WTC11 (cell line): ENCODE measurements around the gene PDCD1. TPM values are rescaled to one million over a fixed set of nuclear protein-coding genes. Genes with fewer than 3 reads are reported as not detected.

Experiments used
- ATAC-seq: fragments of 200-7000 bp; cut with Tn5 transposase; 2 replicates; pipeline ENCODE4 v1.10.0; 2021; ENCODE audit warnings: mild to moderate bottlenecking, moderate library complexity
- CTCF ChIA-PET: fragments of 300-600 bp; sonication (Branson Sonifier 250); formaldehyde crosslinking; loops from one replicate; lab custom pipeline; 2021; ENCODE audit warnings: antibody characterized with exemption; lab: Charles Lee
- POLR2A ChIA-PET: fragments of 350-600 bp; sonication (Branson Sonifier 250); formaldehyde crosslinking; loops from one replicate; lab custom pipeline; 2021; ENCODE audit warnings: antibody characterized with exemption; lab: Charles Lee
- DNase-seq: peaks from one replicate; pipeline ENCODE4 v3.0.0; 2021; ENCODE audit warnings: low spot score
- H3K27ac Mint-ChIP-seq: 2 replicates; pipeline ENCODE4 v1.8.0; 2021; ENCODE audit warnings: mixed read lengths
- H3K27me3 Mint-ChIP-seq: 2 replicates; pipeline ENCODE4 v1.8.0; 2021; ENCODE audit warnings: low read depth, mild to moderate bottlenecking, moderate library complexity, mixed read lengths
- H3K36me3 Mint-ChIP-seq: 2 replicates; pipeline ENCODE4 v1.8.0; 2021; ENCODE audit warnings: mixed read lengths
- H3K4me1 Mint-ChIP-seq: 2 replicates; pipeline ENCODE4 v1.8.0; 2022; ENCODE audit warnings: mixed read lengths
- H3K4me3 Mint-ChIP-seq: 2 replicates; pipeline ENCODE4 v1.8.0; 2021; ENCODE audit warnings: mild to moderate bottlenecking, moderate library complexity, mixed read lengths
- H3K9me3 Mint-ChIP-seq: 2 replicates; pipeline ENCODE4 v1.8.0; 2021; ENCODE audit warnings: mixed read lengths
- ARID4B ChIP-seq: sonication (generic); formaldehyde crosslinking; IDR thresholded peaks from 2 replicates; pipeline ENCODE4 v1.8.0; 2023; ENCODE audit warnings: missing genetic modification reagents, mild to moderate bottlenecking, borderline replicate concordance
- CREM ChIP-seq: sonication (generic); formaldehyde crosslinking; IDR thresholded peaks from 2 replicates; pipeline ENCODE4 v1.8.1; 2022; ENCODE audit warnings: mild to moderate bottlenecking, missing genetic modification reagents, moderate library complexity
- E2F1 ChIP-seq: sonication (generic); formaldehyde crosslinking; IDR thresholded peaks from 2 replicates; pipeline ENCODE4 v1.8.0; 2022; ENCODE audit warnings: mild to moderate bottlenecking, missing genetic modification reagents
- FOXP1 ChIP-seq: sonication (generic); formaldehyde crosslinking; IDR thresholded peaks from 2 replicates; pipeline ENCODE4 v1.8.0; 2022; ENCODE audit warnings: missing genetic modification reagents, mild to moderate bottlenecking, moderate library complexity, borderline replicate concordance
- GABPB1 ChIP-seq: sonication (generic); formaldehyde crosslinking; IDR thresholded peaks from 2 replicates; pipeline ENCODE4 v1.8.1; 2023; ENCODE audit warnings: mild to moderate bottlenecking, missing genetic modification reagents
- JAZF1 ChIP-seq: fragments of 250-450 bp; sonication (Bioruptor Pico); IDR thresholded peaks from 2 replicates; pipeline ENCODE4 v1.9.0; 2021; ENCODE audit warnings: moderate library complexity, mild to moderate bottlenecking, inconsistent platforms
- JUN ChIP-seq: sonication (generic); formaldehyde crosslinking; IDR thresholded peaks from 2 replicates; pipeline ENCODE4 v1.8.0; 2023; ENCODE audit warnings: mild to moderate bottlenecking, missing genetic modification reagents
- PREB ChIP-seq: sonication (generic); formaldehyde crosslinking; IDR thresholded peaks from 2 replicates; pipeline ENCODE4 v1.8.1; 2022; ENCODE audit warnings: mild to moderate bottlenecking, missing genetic modification reagents, moderate library complexity, borderline replicate concordance
- SP1 ChIP-seq: sonication (generic); formaldehyde crosslinking; conservative IDR thresholded peaks from 2 replicates; pipeline ENCODE4 v1.8.1; 2022; ENCODE audit warnings: missing genetic modification reagents
- ZNF317 ChIP-seq: sonication (generic); formaldehyde crosslinking; IDR thresholded peaks from 2 replicates; pipeline ENCODE4 v1.8.1; 2023; ENCODE audit warnings: low read depth, mild to moderate bottlenecking, moderate library complexity, missing genetic modification reagents, borderline replicate concordance
- ZNF532 ChIP-seq: fragments of 250-450 bp; sonication (Bioruptor Pico); IDR thresholded peaks from 2 replicates; pipeline ENCODE4 v1.9.0; 2021; ENCODE audit warnings: mild to moderate bottlenecking, borderline replicate concordance
- ZSCAN18 ChIP-seq: fragments of 250-450 bp; sonication (Bioruptor Pico); IDR thresholded peaks from 2 replicates; pipeline ENCODE4 v2.1.2; 2022; ENCODE audit warnings: mild to moderate bottlenecking, moderate library complexity
- total RNA-seq: library from RNA; stranded (reverse); gene quantifications from 3 replicates; pipeline ENCODE4 v1.2.3, GENCODE V29; 2021

PDCD1 gene
- total RNA-seq, 1 experiment from 2014 or later, result 0.52 TPM

GRCh38 chr2:241814393-241814642 lies 44.4 kb downstream of the PDCD1 start (continued):
- TF ChIP-seq ZSCAN18 (CRISPR knock-in tag), result no peak

GRCh38 chr2:241813644-241814392 lies 44.9 kb downstream of the PDCD1 start:
- Mint-ChIP-seq H3K4me1 (peaks cover 4% of the 10 kb centered on the region), H3K27ac (no peak overlapping the region), H3K4me3 (no peak overlapping the region), H3K9me3 (no peaks in the 10 kb centered on the region), H3K36me3 (no peaks in the 10 kb centered on the region), H3K27me3 (peaks cover 3% of the 10 kb centered on the region; the same call in 1 of the 2 replicates)
- ATAC-seq, result no peak
- POLR2A ChIA-PET, result interaction anchor here (0.6 kb wide), 1 partner anchor 49 kb away, joined by 4 read pairs; no protein-coding TSS in a partner anchor
- CTCF ChIA-PET, result no interaction called here
- DNase-seq, result no peak
- TF ChIP-seq SP1 (CRISPR knock-in tag), result no peak
- no peak for TF ChIP-seq ZSCAN18 (CRISPR knock-in tag)
- no peak for TF ChIP-seq ARID4B
- no peak for TF ChIP-seq E2F1 (CRISPR knock-in tag)
- TF ChIP-seq CREM (CRISPR knock-in tag), result no peak

GRCh38 chr2:241812730-241813643 lies 45.7 kb downstream of the PDCD1 start:
- Mint-ChIP-seq H3K4me1 (peaks cover 12% of the 10 kb centered on the region), H3K27me3 (peaks cover 3% of the 10 kb centered on the region; the same call in 1 of the 2 replicates), H3K36me3 (no peaks in the 10 kb centered on the region), H3K4me3 (no peak overlapping the region), H3K9me3 (no peaks in the 10 kb centered on the region), H3K27ac (no peak overlapping the region)
- CTCF ChIA-PET, result no interaction called here
- POLR2A ChIA-PET, result no interaction called here
- DNase-seq (no peak), ATAC-seq (no peak)
- TF ChIP-seq PREB (CRISPR knock-in tag) (no peak), JAZF1 (no peak), ZNF317 (CRISPR knock-in tag) (no peak), JUN (CRISPR knock-in tag) (no peak), GABPB1 (CRISPR knock-in tag) (no peak), ZNF532 (no peak), FOXP1 (CRISPR knock-in tag) (no peak)
